RCC 7860 (cell line): ENCODE data around the gene TRIM33.
"Not testable (repeated sequence)": the region's sequence is repeated elsewhere in the genome, so short reads cannot be mapped to it uniquely, and the experiment has no call there.

Source experiments
- DNase-seq: peaks from one replicate; pipeline ENCODE4 v3.0.0-alpha.2; 2015; ENCODE audit warnings: low spot score
- FAIRE-seq: peaks from 2 replicates; lab custom pipeline; 2012; peaks lifted over from hg19 to GRCh38; lab: Jason Lieb, UNC

The TRIM33 gene

DNA sequence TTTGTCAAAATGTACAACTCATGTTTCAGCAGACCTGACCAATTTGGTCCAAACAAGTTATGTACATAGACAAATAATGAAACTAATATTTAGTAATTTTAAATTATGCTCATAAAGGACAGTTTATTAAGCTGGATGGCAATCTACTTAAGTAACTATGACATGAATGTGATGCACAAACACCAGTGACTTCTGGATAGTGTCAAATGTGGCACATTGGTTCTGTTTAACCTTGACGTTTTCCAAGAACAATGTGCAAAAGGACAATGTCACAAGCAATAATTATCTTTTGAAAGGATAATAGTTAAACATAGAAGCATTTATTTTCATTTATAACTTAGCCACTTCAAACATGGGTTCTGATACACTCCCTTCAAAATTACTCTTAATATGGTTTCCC lies 80.0 kb downstream of the TRIM33 start:
- DNase-seq (no peak), FAIRE-seq (no peak)

- FAIRE-seq (peak; percentile 61), DNase-seq (no peak)
These were observed 82.8 kb downstream of the TRIM33 start for GRCh38 chr1:114428083-114428754.

GRCh38 chr1:114427612-114428011 lies 83.4 kb downstream of the TRIM33 start:
- FAIRE-seq (no peak), DNase-seq (no peak)

- DNase-seq (no peak), FAIRE-seq (no peak)
These were observed 87.5 kb downstream of the TRIM33 start for GRCh38 chr1:114423455-114423854.

GRCh38 chr1:114418948-114419347 lies 92.1 kb downstream of the TRIM33 start:
- not testable (repeated sequence) for DNase-seq, FAIRE-seq

DNA sequence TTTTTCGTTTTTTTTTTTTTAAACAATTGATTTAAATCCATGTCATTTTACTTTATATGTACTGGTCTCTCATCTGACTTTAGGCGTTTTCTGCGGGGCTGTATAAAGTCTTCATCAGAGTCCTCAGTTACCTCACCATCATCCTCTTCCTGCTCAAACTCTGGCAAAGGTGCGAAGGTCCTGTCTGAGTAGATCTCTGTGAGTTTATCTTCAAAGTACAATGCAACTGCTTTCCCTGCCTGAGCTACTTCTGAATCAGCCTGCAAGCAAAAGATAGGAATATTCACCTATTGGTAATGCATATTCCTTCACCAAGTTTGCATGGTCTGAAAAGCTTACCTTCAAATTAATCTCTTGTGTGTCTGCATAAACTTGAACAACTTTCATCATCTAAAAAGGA lies 113.4 kb downstream of the TRIM33 start:
- no peak for FAIRE-seq
- DNase-seq, result no peak

DNA sequence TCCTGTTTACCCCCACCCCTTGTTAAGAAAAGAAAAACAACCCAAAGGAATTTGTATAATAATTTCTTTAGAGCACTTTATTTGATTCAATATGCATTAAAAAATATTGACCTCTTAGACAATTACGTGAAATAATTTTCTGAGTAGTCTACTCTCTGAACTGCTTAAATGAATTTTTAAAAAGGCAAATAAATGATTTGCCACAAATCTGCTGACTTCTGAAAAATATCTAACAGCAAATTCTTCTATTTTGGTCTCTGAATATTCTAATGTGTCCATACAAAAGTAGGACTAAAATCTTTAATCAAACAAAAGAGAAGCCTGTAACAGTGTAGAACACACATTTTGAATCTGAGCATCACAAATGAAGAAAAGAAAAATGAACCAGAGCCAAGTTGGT lies 115.1 kb downstream of the TRIM33 start:
- FAIRE-seq (no peak), DNase-seq (no peak)

GRCh38 chr1:114390960-114391359 lies 120.0 kb downstream of the TRIM33 start:
- no peak for DNase-seq
- FAIRE-seq, result no peak

- DNase-seq, result no peak
- FAIRE-seq, result no peak
These were observed 120.6 kb downstream of the TRIM33 start for GRCh38 chr1:114390361-114390760.

GRCh38 chr1:114388432-114389003 lies 122.5 kb downstream of the TRIM33 start:
- FAIRE-seq (no peak), DNase-seq (no peak)

DNA sequence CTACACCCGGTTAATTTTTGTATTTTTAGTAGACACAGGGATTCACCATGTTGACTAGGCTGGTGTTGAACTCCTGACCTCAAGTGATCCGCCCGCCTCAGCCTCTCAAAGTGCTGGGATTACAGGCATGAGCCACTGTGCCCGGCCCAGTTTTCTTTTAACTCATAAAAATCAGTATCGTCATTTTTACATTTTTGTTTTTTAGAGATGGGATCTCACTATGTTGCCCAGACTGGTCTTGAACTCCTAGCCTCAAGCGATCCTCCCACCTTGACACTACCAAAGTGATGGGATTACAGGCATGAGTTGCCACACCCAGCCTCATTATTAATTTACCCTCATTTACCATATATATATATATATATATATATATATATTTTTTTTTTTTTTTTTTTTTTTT lies 123.4 kb downstream of the TRIM33 start:
- not testable (repeated sequence) for FAIRE-seq, DNase-seq

GRCh38 chr1:114387010-114387360 lies 124.0 kb downstream of the TRIM33 start:
- no peak for FAIRE-seq

DNA sequence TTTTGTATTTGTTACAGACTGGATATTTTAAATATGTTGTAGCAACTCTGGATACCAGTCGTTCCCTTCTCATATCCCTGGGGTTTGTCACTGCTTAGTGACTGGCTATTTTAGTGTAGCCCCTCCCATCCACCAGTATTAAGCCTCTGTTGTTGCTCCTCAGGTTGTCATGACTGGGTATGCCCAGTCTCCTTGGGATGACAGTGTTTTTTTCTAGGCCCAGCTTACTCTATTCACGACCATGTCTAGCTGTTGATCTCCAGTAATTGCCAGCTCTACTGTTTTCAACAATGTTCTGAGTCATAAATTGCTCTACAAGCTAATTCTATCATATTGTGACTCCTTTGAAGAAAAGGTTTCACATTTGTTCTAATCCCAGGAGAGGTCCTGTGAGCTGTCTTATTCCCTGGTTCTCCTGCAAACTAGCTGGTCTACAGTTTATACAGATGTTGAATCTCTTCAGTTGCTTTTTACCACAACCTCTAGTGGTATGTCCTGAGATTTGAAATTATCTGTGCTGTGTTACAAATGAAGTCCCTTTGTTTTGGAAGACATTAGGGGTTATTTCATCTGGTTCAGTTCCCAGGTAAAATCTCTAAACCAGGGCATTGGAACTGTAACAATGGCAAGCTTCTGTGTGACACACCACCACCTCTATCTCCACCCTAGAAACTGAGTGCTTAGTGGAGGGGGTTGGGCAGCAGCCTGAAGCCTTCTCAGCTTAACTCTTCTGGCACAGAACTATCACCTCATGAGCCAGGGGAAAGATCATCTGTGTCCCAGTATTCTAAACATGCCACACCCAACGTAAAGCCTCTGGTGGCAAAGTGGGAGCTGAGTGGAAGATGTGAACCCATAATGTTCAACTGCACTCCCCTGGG lies 124.6 kb downstream of the TRIM33 start:
- DNase-seq (no peak), FAIRE-seq (no peak)

More at GRCh38 chr1:114387010-114387360, 124.0 kb downstream of the TRIM33 start:
- DNase-seq, result no peak

DNA sequence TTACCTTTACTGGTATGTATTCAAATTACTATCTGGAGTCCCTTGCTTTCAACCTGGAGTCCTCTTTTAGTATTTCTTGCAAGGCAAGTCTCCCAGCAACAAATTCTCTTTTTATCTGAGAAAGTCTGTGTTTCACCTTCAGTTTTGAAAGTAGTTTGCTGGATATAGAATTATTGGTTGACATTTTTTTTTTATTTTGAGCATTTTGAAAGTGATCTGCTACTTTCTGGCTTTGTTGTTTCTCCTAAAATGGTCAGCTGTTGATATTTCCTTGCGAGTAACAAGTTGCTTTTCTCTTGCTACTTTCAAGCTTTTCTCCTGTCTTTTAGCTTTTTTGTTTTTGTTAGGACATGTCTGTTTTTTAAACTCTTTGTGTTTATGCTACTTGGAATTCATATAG lies 126.1 kb downstream of the TRIM33 start:
- no peak for DNase-seq
- FAIRE-seq, result no peak

GRCh38 chr1:114379987-114380386 lies 131.0 kb downstream of the TRIM33 start:
- DNase-seq (no peak), FAIRE-seq (no peak)

GRCh38 chr1:114379358-114379757 lies 131.6 kb downstream of the TRIM33 start:
- DNase-seq (no peak), FAIRE-seq (no peak)

- no peak for FAIRE-seq
- DNase-seq, result no peak
These were observed 133.6 kb downstream of the TRIM33 start for GRCh38 chr1:114377356-114377755.

DNA sequence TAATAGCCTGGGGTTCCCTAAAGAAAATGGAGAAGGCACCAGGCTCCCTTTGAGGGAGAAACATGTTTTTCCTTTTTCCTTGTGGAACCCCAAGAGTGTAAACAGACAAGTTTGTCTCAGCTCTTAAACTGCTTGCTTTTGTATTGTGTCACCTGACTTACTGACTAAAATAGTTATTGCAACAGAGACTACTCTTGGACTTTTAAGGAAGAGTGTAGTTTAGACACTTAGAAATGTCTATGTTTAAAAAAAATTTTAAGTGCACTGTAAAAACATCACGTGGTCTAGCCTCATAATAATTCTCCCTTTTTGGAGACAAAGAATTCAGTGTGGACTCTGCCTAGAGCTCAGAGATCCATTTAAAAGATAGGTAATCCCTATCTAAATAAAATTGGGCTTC lies 141.1 kb downstream of the TRIM33 start:
- DNase-seq (no peak), FAIRE-seq (no peak)

DNA sequence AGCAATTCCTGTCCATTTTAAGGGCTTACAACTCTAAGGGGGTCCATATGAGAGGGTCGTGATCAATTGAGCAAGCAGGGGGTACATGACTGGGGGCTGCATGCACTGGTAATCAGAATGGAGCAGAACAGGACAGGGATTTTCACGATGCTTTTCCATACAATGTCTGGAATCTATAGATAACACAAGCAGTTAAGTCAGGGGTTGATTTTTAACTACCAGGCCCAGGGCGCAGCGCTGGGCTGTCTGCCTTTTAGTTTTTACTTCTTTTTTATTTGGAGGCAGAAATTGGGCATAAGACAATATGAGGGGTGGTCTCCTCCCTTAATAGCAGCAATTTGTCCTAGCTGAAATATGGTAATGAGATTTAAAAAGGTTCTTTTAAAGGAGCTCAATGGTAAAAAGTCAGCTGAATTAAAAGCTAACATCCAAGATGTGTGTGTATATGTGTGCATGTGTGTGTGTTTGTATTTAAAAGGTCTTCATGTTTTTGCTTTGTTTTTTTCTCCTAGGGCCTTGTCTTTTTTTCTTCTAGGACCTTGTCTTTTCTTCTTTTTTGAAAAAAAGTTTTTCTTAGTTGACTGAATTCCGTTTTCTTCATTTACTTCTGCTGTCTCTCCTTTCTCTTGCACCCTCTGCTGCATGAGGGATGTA lies 141.6 kb downstream of the TRIM33 start:
- FAIRE-seq, DNase-seq: not testable (repeated sequence)

- DNase-seq (no peak), FAIRE-seq (no peak)
These were observed 142.3 kb downstream of the TRIM33 start for GRCh38 chr1:114368560-114369255.

GRCh38 chr1:114367810-114368209 lies 143.2 kb downstream of the TRIM33 start:
- FAIRE-seq, result no peak
- no peak for DNase-seq
